Skeletal muscle satellite cell (primary cell): ENCODE data around the gene AKR1C3. TPM values are rescaled to one million over a fixed set of nuclear protein-coding genes. Genes with fewer than 3 reads are reported as not detected.
"Not testable (repeated sequence)": the region's sequence is repeated elsewhere in the genome, so short reads cannot be mapped to it uniquely, and the experiment has no call there.

Experiments used
- H3K27me3 ChIP-seq: 2 replicates; pipeline ENCODE4 v1.7.0; 2013; ENCODE audit warnings: low read length; ENCODE audit not compliant: control insufficient read depth, insufficient read depth
- H3K36me3 ChIP-seq: 2 replicates; pipeline ENCODE4 v1.7.0; 2013; ENCODE audit warnings: mild to moderate bottlenecking, control low read depth, low read length; ENCODE audit not compliant: insufficient read depth
- H3K4me1 ChIP-seq: 2 replicates; pipeline ENCODE4 v1.7.0; 2013; ENCODE audit warnings: low read length; ENCODE audit not compliant: control insufficient read depth, insufficient read depth
- H3K4me2 ChIP-seq: 2 replicates; pipeline ENCODE4 v1.7.0; 2013; ENCODE audit warnings: mild to moderate bottlenecking, low read length
- H3K4me3 ChIP-seq: 2 replicates; pipeline ENCODE4 v1.7.0; 2013; ENCODE audit warnings: low read length
- H3K9ac ChIP-seq: 2 replicates; pipeline ENCODE4 v1.7.0; 2013; ENCODE audit warnings: mild to moderate bottlenecking, low read depth, low read length, moderate library complexity
- H3K9me3 ChIP-seq: replicated peaks from 2 replicates; pipeline ENCODE4 v1.7.0; 2013; ENCODE audit warnings: mild to moderate bottlenecking, control low read depth, low read length
- total RNA-seq: library from RNA; depleted of rRNA; stranded (reverse); fragments of >200 nt; gene quantifications from 2 replicates; pipeline ENCODE4 v1.2.3, GENCODE V29; 2012; rRNA removed

Gene AKR1C3
- total RNA-seq: 103 and 161 TPM in 2 replicates

- peak within 1 kb of the TSS; percentile 76 for H3K4me3 ChIP-seq
- peaks cover 8% of the 10 kb centered on the region for H3K4me1 ChIP-seq
- peak within 1 kb of the TSS; percentile 82 for H3K9ac ChIP-seq
These were observed at the start of gene AKR1C3 for GRCh38 chr10:5094265-5095205. Gene AKR1C3, plus strand, starts transcription at chr10:5094414. Its CDS starts 31 bp downstream, at chr10:5094445.

GRCh38 chr10:5045095-5045494, 49.1 kb upstream of the AKR1C3 start:
- H3K9ac ChIP-seq: no peak overlapping the region
- no peaks in the 10 kb centered on the region for H3K27me3 ChIP-seq
- peaks cover 26% of the 10 kb centered on the region for H3K4me1 ChIP-seq
- H3K9me3 ChIP-seq: no peaks in the 10 kb centered on the region
- H3K4me2 ChIP-seq: no peak overlapping the region
- H3K4me3 ChIP-seq: no peak overlapping the region
- H3K36me3 ChIP-seq: no peaks in the 10 kb centered on the region

More at GRCh38 chr10:5094265-5095205, at the start of gene AKR1C3:
- Histone ChIP-seq H3K36me3 (peaks cover 8% of the 10 kb centered on the region), H3K4me2 (peak within 1 kb of the TSS; percentile 81), H3K27me3 (no peaks in the 10 kb centered on the region), H3K9me3 (no peaks in the 10 kb centered on the region)

- no peak overlapping the region for H3K9ac ChIP-seq
- no peaks in the 10 kb centered on the region for H3K9me3 ChIP-seq
- H3K36me3 ChIP-seq: no peaks in the 10 kb centered on the region
- H3K4me2 ChIP-seq: no peak overlapping the region
- H3K27me3 ChIP-seq: no peaks in the 10 kb centered on the region
- H3K4me1 ChIP-seq: peaks cover 19% of the 10 kb centered on the region
- H3K4me3 ChIP-seq: no peak overlapping the region
These were observed 47.8 kb upstream of the AKR1C3 start for GRCh38 chr10:5046410-5046809.

GRCh38 chr10:5047055-5047454, 47.2 kb upstream of the AKR1C3 start:
- peaks cover 17% of the 10 kb centered on the region for H3K4me1 ChIP-seq
- H3K27me3 ChIP-seq, H3K4me2 ChIP-seq, H3K9me3 ChIP-seq, H3K9ac ChIP-seq, H3K36me3 ChIP-seq, H3K4me3 ChIP-seq: not testable (repeated sequence)

GRCh38 chr10:5047912-5048628, 46.1 kb upstream of the AKR1C3 start:
- H3K4me2 ChIP-seq: peak overlapping the region; percentile 11
- H3K4me3 ChIP-seq: no peak overlapping the region
- H3K36me3 ChIP-seq: no peaks in the 10 kb centered on the region
- H3K9ac ChIP-seq: no peak overlapping the region
- no peaks in the 10 kb centered on the region for H3K27me3 ChIP-seq
- H3K9me3 ChIP-seq: no peaks in the 10 kb centered on the region
- peaks cover 17% of the 10 kb centered on the region for H3K4me1 ChIP-seq

DNA sequence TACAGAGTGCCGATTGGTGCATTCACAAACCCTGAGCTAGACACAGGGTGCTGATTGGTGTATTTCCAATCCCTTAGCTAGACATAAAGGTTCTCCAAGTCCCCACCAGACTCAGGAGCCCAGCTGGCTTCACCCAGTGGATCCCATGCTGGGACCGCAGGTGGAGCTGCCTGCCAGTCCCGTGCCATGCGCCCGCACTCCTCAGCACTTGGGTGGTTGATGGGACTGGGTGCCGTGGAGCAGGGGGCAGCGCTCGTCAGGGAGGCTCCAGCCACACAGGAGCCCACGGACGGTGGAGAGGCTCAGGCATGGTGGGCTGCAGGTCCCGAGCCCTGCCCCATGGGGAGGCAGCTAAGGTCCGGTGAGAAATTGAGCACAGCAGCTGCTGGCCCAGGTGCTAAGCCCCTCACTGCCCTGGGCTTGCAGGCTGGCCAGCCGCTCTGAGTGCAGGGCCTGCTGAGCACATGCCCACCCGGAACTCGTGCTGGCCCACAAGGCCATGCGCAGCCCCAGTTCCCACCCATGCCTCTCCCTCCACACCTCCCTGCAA, 41.2 kb upstream of the AKR1C3 start:
- H3K4me1 ChIP-seq, H3K27me3 ChIP-seq, H3K9me3 ChIP-seq, H3K4me3 ChIP-seq, H3K4me2 ChIP-seq, H3K9ac ChIP-seq, H3K36me3 ChIP-seq: not testable (repeated sequence)

- not testable (repeated sequence) for H3K4me3 ChIP-seq, H3K9ac ChIP-seq, H3K9me3 ChIP-seq, H3K4me2 ChIP-seq, H3K36me3 ChIP-seq, H3K27me3 ChIP-seq, H3K4me1 ChIP-seq
These were observed 39.4 kb upstream of the AKR1C3 start for GRCh38 chr10:5054831-5055230.

GRCh38 chr10:5059267-5059666, 34.9 kb upstream of the AKR1C3 start:
- not testable (repeated sequence) for H3K27me3 ChIP-seq

DNA sequence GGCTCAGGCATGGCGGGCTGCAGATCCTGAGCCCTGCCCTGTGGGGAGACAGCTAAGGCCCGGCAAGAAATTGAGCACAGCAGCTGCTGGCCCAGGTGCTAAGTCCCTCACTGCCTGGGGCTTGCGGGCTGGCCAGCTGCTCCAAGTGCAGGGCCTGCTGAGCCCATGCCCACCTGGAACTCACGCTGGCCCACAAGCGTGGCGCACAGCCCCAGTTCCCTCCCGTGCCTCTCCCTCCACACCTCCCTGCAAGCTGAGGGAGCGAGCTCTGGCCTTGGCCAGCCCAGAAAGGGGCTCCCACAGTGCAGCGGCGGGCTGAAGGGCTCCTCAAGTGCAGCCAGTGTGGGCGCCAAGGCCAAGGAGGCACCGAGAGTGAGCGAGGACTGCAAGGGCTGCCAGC, 33.4 kb upstream of the AKR1C3 start:
- H3K4me3 ChIP-seq, H3K9ac ChIP-seq, H3K27me3 ChIP-seq, H3K36me3 ChIP-seq, H3K4me1 ChIP-seq, H3K4me2 ChIP-seq, H3K9me3 ChIP-seq: not testable (repeated sequence)

More at GRCh38 chr10:5059267-5059666, 34.9 kb upstream of the AKR1C3 start:
- not testable (repeated sequence) for H3K4me2 ChIP-seq, H3K36me3 ChIP-seq, H3K4me1 ChIP-seq, H3K9ac ChIP-seq, H3K9me3 ChIP-seq, H3K4me3 ChIP-seq

- Histone ChIP-seq H3K36me3 (no peaks in the 10 kb centered on the region), H3K4me3 (no peak overlapping the region), H3K4me2 (no peak overlapping the region), H3K9ac (no peak overlapping the region), H3K9me3 (no peaks in the 10 kb centered on the region), H3K4me1 (no peaks in the 10 kb centered on the region), H3K27me3 (no peaks in the 10 kb centered on the region)
These were observed 29.6 kb upstream of the AKR1C3 start for GRCh38 chr10:5064656-5065055.

DNA sequence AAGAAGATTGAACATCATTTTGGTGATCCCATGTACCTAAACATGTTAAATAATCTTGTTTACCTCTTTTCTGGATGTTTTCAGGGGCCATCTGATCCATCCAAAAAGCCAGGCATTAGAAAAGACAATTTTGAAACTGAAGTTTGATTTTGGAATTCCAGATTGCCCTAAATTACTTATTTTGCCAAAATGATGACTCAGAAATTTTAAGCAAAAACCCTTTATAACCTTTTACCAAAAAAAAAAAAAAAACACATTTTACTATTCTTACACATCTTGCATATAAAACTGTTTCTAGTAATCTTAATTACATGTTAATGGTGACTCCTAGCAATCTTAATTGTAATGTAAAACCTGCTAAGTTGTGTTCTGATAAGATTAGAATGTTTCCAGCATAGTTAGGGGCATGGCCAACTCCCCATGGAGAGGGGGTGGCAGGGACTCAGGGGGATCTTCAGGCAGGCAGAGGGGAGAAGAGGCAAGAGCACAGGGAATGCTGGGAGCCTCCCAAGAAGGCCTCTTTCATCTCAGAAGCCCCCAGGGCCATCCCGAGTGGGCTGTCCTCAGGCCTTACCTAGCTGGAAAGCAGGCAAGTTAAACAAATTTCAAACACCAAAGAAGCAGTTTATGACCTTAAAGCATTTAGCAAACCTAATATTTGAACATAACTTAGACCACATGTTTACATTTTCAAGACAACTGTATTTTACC, 25.8 kb upstream of the AKR1C3 start:
- Histone ChIP-seq H3K36me3 (no peaks in the 10 kb centered on the region), H3K4me3 (no peak overlapping the region), H3K9me3 (no peaks in the 10 kb centered on the region), H3K4me1 (peaks cover 20% of the 10 kb centered on the region), H3K9ac (no peak overlapping the region), H3K4me2 (no peak overlapping the region), H3K27me3 (no peaks in the 10 kb centered on the region)
